NB4 (cell line): ENCODE measurements around the gene CYP20A1.

ENCODE experiments used
- DNase-seq: peaks from one replicate; pipeline ENCODE4 v3.0.0; 2010; ENCODE audit warnings: low read depth
- H3K4me3 ChIP-seq: one replicate; pipeline ENCODE4 v1.5.1; 2011; ENCODE audit warnings: mild to moderate bottlenecking, low read depth, low read length, moderate library complexity
- MYC ChIP-seq: IDR thresholded peaks from 2 replicates; pipeline ENCODE4 v1.6.1; 2011; ENCODE audit warnings: low read depth, low read length
- POLR2A ChIP-seq: IDR thresholded peaks from 2 replicates; pipeline ENCODE4 v1.6.1; 2011; ENCODE audit warnings: mild to moderate bottlenecking; ENCODE audit not compliant: insufficient read length; ENCODE audit errors: extremely low read depth
- TF ChIP-seq, protein P1 (sequence below): IDR thresholded peaks from 2 replicates; pipeline ENCODE4 v1.6.1; 2011; ENCODE audit warnings: low read depth, low read length
- TF ChIP-seq, protein P2 (sequence below): IDR thresholded peaks from one replicate; pipeline ENCODE4 v1.5.1; 2012; ENCODE audit warnings: low read depth, low read length

Gene CYP20A1

DNA sequence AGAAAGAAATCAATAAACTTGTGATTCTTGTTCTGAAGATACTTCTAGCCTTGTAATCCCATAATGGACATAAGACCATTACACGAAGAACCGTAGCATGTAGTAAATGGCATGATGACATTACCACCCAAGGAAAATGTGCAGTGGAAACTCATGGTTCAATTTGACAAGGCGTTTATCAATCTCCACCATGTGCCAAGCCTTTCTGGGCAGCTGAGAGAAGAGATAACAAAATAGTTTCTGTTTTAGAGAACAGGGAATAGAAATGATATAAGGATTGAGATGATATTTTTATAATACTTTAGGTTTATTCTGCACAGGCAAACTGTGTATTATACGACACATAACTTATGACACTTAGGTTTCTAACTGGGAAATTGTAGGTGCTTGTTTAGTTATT is 108.6 kb downstream of the CYP20A1 start:
- DNase-seq: no peak
- H3K4me3 ChIP-seq: no peak overlapping the region
- no peak for TF ChIP-seq MYC
- TF ChIP-seq, protein P1, sequence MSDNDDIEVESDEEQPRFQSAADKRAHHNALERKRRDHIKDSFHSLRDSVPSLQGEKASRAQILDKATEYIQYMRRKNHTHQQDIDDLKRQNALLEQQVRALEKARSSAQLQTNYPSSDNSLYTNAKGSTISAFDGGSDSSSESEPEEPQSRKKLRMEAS: no peak

DNA sequence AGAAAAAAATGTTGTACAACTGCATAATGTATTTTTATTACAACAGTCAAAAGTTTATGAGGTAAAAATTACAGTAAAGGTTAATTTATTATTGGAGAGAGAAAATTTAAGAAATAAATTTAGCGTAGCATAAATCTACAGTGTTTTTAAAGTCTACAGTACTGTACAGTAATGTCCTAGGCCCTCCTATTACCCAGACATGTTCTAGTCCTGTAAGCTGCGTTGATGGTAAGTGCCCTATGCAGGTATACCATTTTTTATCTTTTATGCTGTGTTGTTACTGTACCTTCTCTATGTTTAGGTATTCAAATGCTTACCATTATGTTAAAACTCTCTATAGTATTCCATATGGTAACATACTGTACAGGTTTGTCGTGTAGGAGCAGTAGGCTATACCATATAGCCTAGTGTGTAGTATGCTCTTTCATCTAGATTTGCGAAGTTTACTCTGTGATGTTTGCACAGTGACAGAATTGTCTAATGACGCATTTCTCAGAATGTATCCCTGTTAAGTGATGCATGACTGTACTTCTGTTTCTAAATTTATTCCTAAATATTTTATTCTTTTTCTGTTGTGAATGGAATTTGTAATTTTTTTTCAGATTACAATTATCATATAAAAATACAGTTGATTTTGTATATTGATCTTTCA is 113.9 kb downstream of the CYP20A1 start:
- DNase-seq: no peak
- no peak overlapping the region for H3K4me3 ChIP-seq
- TF ChIP-seq POLR2A (no peak), MYC (no peak)
- TF ChIP-seq, protein P1: no peak
- TF ChIP-seq, protein P2, sequence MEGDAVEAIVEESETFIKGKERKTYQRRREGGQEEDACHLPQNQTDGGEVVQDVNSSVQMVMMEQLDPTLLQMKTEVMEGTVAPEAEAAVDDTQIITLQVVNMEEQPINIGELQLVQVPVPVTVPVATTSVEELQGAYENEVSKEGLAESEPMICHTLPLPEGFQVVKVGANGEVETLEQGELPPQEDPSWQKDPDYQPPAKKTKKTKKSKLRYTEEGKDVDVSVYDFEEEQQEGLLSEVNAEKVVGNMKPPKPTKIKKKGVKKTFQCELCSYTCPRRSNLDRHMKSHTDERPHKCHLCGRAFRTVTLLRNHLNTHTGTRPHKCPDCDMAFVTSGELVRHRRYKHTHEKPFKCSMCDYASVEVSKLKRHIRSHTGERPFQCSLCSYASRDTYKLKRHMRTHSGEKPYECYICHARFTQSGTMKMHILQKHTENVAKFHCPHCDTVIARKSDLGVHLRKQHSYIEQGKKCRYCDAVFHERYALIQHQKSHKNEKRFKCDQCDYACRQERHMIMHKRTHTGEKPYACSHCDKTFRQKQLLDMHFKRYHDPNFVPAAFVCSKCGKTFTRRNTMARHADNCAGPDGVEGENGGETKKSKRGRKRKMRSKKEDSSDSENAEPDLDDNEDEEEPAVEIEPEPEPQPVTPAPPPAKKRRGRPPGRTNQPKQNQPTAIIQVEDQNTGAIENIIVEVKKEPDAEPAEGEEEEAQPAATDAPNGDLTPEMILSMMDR: no peak

DNA sequence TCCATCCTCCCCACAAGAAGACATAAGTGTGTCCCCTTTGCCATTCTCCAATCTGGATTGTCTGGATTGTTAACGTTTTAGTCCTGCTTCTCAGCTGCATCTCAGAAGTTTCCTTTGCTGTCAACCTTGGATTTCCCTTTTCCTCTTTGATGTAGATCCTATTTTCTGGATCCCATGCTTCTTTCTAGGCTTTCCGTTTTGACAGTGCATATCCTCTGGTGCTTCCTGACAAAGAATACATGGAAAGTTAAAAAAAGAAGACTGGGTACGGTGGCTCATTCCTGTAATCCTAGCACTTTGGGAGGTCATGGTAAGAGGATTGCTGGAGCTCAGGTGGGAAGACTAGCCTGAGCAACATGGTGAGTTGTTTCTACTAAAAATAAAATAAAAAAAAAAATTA is 116.1 kb downstream of the CYP20A1 start:
- no peak overlapping the region for H3K4me3 ChIP-seq
- no peak for DNase-seq
- TF ChIP-seq, protein P1: no peak
- TF ChIP-seq POLR2A (no peak), MYC (no peak)
- TF ChIP-seq, protein P2: no peak
